Activated CD8-positive, alpha-beta memory T cell treated with anti-CD3 and anti-CD28 coated beads, Interleukin-2, amount 50 U/mL, for 4 hours (primary cell): ENCODE data around the gene GATAD2A.
"Not testable (repeated sequence)": the region's sequence is repeated elsewhere in the genome, so short reads cannot be mapped to it uniquely, and the experiment has no call there.

Experiments used
- DNase-seq: peaks from one replicate; pipeline ENCODE4 v3.0.0-alpha.2; 2020

The GATAD2A gene

DNA sequence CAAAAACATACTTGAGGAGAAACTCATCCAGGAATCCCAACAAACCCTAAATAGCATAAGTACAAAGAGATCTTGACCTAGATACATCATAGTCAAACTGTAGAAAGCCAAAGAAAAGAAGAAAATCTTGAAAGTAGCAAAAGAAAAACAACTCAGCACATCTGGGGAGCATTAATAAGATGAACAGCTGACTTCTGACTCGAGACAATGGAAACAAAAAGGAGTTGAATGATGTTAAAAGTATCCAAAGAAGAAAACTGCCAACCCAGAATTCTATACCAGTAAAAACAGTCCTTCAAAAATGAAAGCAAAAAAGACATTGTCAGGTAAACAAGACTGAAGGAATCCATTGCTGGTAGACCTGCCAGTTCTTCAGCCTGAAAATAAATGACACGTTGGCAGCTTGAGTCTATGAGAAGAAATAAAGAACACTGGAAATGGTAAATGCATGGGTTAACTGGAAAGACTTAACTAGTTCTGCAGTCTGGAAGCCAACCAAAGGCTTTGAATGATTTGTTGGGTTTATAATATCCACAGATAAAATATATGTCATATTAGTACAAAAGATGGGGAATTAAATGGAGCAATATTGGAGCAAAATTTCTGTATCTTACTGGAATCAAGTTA lies 63.1 kb downstream of the GATAD2A start:
- DNase-seq = no peak

DNA sequence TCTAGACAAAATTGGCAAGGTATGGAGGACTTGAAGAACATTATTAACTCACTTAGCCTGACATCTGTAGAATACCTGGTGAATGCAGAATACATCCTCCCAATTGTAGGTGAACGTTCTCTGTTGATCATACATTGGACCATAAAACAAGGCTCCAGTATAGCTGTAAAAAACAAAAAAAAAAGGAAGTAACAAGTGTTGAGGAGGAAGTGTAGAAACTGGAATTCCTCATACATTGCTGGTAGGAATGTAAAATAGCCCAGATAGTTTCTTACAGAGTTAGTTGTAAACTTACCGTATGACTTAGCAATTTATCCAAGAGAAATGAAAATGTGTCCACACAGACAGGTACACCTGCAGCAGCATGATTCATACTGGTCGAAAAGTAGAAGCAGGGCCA lies 65.1 kb downstream of the GATAD2A start:
- DNase-seq = no peak

DNA sequence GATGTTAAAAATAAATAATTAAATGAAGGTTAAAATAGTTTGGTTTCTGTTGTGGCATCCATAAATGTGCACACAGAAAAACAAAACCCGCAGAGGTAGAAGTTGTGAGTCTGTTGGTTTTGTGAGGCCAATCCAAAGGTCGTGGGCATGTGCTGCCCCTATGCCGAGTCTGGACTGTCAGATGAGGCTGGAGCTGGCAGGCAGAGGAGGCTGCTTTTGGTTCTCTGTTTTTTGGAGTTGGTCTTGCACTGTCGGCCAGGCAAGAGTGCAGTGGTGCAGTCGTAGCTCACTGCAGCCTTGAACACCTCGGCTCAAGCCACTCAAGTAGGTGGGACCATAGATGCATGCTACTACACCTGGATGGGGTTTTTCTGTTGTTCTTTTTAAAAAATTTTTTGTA lies 66.2 kb downstream of the GATAD2A start:
- no peak for DNase-seq

DNA sequence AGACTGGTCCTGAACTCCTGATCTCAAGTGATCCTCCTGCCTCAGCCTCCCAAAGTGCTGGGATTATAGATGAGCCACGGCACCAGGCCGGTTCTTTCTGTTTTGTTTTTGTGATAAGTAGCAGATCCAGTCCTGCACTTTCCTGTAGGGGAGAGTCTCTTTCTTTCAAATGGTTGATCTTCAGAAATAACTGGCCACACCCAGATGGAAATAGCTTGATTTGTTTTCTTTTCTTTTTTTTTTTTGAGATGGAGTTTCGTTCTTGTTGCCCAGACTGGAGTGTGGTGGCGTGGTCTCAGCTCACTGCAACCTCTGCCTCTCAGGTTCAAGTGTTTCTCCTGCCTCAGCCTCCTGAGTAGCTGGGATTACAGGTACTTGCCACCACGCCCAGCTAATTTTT lies 66.6 kb downstream of the GATAD2A start:
- not testable (repeated sequence) for DNase-seq

DNA sequence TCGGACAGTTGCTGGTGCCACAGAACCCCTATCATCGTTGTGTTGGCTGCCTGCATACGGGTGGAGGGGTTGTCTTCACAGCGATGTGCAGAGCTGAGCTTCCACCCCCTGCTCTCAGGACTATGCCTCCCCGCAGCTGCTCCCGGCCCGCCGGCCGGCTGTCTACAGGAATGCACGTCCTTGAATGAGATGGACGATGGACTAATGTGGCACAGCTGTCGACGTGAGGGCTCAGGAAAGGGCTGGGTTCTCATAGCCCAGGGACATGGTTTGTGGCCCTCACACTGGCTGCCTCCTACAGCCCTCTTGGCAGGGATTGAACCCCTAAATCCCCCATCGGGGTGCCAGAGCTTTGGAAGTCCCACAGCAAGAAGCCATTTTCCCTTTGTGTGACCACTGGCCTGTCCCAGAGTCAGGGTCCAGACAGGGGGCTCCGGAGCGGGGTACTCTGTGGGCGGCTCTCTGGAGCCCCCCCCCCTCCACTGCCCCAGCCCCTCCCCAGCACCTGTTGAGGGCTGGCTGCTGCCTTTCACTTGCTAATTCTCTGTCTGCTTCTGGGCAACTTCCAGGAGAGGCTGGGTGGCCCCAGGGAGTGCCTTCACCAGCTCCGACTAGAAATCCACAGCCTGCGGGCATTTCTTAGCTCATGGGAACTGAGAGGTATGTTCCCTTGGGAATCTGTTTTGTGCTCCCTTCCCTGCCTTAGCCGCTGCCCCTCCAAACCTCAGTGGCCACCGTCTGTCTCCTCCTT lies 69.7 kb downstream of the GATAD2A start:
- no peak for DNase-seq

DNA sequence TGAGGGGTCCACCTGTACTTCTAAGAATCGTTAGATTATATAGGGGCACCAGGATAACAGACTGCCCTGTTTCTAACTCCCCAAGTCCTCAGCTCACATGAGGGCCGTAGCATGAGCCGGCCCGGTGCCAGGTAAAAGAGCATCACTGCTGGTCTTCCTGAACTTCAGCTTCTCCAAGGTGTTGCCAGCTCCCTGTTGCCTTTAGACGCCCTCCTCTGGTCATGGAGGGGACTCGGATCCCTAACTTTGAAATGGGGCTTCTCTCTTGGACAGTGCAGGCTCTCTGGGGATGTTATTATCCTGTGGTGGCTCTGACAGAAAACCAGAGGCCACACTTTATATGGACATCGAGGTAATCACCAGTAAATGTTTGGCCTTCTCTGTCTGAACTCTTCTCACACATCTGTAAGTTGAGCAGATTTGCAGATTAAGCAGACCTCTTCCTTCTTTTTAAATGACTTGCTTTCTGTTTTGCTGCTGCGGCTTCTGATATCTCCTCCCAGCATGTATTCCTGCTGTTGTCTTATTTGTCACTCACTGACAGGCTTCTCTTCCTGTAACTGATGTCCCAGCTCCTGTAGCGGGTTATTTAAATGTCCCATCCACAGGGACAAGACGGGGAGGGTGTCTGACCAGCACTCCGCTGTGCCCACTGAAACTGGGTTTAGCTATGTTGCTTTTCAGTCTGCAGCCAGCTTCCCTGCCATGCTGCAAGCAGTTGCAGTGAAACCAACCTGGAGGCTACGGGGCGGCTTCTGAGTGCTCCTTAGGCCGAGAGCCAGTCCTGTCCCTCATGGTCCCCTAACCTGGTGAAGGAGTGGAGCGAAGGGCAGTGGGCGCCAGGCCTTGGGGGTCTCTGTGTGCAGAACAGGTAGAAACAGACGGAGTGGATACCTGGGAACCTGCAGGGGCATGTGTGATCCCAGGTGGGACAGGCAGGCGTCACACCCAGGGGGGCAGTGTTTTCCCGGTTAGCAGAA lies 70.7 kb downstream of the GATAD2A start:
- no peak for DNase-seq

DNA sequence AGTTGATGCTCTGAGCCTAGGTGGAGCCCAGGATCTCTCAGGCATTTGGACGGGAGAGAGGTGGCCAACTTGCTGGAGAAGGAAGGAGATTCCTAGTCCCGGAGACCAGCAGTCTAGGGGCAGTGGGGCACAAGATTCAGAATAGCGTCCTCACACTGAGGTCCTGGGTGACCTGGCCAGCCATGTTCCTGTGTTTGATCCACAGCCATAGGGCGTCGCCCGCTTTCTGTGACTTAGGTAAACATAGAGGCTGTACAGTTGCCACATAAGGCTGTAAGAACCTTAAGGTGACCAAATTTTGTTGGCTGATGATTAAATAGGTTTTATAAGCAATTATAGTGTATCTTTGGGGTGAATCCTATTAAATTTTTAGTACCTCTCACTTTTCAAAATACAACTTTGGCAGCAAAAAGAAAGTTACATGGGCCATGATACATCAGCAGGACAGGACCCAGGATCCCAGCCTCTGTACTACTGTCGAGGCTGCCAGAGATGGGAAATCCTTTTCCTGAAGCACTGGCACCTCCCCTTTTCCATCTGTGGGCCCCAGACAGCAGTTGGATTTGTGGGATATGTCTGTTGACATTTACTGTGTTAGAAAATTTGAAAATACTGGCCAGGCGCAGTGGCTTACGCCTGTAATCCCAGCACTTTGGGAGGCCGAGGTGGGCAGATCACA lies 72.4 kb downstream of the GATAD2A start:
- no peak for DNase-seq

DNA sequence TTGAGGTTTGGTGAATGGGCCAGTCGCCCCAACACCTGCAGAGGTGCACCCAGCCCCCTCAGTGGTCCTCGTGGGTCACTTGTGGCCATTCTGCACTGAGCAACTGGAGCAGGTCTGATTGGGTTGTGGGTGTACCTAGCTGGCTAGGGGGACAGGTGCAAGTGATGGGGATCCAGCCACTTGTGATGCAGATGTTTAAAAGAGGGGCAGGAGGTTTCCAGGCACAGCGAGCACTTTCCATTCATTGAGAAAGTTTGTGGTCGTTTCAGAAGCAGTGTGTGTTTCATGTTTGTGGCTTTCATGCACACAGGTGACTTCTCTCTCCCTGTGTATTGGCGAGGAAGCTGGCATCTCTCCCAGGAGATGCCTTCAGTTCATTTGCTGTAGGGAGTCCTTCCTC lies 75.2 kb downstream of the GATAD2A start:
- no peak for DNase-seq

DNA sequence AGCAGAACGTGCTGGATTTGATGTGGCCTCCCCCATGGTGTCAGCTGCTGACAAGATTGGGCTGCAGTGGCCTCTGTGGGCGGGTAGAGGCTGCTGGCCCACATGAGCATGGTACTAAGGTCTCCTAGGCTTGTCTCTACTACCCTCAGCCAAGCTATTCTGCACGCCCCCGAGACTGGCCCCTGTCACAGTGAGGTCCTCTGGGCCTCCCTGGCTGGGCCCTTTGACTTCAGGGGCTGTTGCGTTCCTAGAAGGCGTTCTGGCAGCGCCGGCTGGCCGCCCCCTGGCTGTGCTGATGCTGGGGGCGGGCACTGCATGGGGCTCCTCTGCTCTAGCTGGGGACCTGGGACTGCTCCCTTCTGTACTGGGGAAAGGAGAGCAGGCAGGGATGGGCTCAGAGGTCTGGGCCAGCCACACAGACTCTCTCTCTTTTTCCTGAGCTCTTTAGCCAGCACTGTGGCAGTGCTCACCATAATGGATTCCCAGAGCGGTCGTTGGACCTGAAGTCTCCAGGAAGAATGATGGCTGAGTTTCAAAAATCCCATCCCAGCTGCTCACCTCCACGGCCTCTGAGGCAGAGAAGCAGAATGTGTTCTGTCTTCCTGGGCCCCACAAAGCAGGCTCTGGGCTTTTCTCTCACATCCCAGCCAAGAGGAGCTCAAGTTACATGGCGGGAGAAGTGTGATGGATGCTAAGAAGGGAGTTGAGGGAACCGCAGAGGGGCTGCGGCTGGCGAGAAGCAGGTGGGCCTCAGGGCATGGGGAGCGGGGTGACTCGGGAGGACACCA lies 77.5 kb downstream of the GATAD2A start:
- no peak for DNase-seq

DNA sequence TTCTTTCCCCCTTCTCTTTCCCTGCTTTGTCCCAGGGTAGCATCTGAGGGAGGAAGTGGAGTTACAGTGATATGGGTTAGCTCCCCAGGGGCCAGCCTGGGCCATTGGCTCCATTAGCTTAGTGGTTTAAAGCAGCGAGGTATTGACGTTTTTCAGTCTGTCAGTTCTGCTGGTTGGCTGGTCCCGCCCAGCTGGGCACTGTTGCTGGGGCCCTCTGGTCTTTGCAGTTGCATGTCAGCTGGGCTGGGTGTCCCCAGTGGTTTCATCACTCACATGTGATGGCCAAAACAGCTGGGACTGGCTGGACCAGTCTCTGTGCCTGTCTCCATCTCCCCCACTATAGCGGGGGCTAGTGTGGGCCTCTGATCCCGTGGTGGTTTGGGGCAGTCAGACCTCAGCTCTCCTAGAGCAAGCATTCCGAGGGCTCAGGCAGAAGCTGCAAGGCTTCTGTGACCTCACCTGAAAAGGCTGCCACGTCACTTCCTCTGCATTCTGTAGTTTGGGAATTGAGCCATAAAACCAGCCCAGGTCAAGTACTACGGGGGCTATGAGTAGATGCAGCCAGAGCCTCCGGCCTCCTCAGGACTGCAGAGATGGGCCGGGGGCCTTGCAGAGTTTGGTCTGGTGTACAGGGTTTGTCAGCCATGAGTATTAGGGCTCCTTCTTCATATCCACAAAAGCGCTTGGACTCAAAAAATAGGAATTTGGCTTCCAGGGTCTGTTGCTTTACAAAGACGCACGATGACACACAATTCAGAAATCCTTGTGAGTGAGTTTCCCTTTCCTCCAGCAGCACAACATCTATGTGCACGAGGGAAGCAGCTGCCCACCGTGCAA lies 79.9 kb downstream of the GATAD2A start:
- DNase-seq = no peak

DNA sequence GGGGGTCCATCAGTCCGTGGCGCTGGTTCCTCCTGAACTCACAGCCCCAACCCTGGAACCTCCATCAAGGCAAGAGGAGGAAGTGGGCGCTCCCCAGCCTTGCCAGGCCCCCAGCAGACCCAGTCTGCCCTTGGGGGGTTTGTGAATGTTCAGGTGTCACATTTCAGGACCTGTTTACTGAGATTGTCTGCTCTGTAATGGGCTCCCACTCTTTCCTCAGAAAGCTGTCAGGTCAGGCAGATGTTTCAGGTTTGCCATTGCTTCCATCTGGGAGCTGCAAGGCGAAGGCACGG lies 80.5 kb downstream of the GATAD2A start:
- no peak for DNase-seq

DNA sequence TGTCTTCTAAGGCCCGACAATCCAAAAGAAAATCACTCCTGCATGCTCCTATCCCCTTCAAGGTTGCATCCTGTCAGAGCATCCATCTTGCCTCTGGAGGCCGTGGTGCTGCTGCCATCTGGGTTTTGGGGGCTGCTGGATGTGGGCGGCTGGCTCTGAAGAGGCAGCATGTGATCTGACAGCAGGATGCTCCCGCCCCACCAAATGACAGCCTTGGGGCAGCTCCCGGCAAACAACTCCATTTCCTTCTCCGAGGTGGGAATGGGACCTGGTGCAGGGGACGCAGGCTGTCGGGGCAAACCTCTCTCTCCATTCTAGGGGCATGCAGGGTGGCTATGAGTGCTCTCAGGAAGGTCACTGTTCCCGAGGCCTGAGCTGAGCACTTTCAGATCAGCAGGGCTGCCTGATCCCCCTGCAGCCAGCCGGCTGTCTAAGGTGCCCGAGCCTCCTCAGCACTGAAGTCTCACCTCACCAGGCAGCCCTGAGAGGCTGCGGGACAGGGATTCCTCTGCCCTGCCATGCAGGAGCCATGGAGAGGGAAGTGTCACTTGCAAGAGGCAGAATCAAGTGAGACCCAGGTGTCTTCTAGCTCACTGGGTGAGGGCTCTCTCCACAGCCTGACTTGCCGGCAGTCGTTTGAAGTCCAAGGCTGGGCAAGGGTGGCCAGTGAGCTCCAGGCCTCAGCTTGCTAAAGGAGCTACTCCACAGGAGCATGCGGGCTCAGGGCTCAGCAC lies 81.0 kb downstream of the GATAD2A start:
- no peak for DNase-seq

DNA sequence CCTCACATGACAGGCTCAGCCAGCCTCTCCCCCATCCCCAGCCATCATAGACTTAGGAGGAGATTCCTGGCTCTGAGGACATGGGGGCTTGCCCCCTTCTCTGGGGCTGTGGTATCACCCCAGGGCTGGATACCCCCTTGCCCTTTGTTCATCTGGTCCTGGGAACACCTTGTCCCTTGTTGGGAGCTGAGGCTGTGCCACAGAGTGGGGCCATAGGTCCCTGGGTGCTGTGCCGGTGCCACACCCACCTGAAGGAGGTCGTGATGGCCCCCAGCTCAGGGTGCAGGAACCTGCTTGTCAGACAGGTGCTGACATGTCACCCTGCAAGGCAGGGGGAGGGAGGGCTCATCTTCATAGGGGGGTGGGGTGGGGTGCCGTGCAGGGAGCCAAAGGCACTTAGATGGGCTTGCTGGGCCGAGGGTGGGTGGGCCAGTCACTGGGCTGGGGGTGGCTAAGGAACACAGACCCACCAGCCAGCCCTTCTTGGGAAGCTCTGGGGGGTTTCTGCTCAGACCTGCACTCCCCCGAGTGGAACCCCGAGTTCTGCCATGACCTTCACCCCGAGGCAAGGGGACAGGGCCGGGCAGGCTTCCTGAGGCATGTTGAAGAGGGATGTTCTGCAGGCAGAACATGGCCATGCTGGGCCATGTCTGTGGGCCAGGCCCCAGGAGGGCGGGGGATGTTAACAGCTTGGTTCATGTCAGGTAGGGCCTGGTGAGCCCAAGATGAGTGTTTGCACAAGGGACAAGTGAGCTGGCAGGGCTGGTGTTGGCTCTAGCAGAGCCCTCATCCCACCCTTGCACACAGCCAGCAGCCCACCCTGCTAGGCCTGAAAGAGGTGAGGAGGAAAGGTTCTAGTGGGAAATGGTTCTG lies 81.8 kb downstream of the GATAD2A start:
- DNase-seq = no peak

DNA sequence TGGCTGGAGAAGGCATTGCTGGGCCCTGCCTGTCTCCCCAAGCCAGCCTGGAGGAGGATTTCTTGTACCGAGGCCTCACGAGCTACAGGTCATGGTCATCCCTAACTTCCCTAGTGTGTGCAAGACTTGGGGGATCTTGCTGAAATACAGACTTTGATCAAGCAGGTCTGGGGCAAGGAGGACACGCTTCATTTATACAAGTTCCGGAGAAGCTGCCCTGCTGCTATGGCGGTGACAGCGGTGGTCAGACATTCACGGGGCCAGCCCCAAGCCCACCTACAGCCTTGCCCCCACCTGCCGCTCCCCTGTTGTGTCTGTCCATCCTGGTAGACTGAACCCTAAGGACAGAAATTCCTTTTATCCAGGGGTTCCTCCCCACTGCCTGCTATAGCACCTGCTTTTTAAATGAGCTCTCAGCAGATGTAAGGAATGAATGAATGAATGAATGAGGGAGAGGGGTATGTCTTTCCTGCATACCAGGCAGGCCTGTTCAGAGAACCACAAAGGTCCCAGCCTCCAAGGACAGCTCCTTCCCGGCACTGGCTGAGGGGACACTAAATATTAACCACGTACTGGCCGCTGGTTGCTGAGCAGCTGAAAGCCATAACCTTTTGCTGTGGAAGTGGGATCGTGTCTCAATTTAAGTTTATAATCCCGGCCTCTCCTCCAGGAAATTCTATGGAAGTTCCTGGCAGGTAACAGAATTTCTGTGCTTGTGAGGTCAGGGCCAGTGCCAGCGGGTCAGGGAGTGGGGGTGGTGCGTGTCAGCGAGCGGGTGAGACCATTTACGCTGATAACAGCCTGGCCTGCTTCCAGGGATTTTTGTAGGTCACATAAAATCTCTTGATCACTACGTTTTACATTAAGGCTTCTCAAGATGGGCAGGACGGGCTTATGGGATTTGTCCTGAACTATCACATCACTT lies 82.7 kb downstream of the GATAD2A start:
- no peak for DNase-seq

DNA sequence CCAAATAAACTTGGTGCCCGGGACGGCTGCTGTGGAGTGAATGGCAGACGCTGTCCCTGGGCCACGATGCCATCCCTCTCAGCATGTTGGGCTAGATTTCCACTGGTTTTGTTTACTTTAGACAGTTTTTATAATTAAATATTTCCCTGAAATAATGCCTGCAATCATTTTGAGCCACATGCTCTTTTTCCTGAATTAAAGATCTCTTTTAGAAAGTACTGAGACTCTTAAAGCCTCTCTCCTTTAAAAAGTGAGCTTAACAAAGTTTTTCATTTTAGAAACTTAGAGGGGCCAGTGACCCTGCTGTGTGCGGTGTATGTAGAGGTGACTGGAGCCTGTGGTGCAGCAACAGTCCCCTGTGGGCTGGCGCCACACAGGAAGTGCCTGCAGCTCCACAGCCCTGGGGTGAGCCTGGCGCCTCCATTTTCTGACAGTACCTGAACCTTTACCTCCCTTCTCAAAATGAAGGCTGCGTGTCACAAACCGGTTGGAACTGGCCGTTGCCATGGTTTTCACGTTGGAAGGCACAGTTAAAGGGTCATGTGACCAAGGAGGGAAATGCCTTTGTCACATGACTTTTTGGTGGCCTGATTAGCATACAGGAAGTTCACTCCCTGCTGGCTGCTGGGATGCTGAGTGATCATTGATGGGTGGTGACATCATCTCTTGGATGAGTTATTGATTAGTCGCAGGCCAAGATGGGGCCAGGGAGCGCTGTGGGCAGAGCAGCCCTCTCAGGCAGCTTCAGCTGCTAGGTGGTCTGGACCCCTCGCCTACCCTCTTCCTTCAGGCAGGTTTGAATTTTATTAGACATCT lies 83.6 kb downstream of the GATAD2A start:
- DNase-seq = peak; percentile 75

DNA sequence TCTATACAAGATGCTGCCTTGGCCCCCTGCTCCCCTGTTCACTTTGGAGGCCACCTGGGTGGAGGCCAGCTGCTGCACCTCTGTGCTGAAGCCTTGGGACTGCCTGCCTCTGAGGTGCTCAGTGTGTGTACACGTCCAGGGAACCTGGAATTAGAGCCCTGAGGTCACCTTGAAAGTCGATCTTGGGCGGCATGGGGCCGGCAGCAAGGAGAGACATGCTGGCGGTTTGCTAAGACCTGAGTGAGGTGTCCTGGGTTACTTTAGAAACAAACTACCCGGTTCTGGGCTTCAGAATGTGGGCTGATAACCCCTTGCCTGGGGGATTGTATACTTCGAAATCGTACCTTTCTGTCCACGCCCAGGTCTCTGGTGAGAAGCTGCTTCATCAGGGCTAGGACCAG lies 84.3 kb downstream of the GATAD2A start:
- no peak for DNase-seq

DNA sequence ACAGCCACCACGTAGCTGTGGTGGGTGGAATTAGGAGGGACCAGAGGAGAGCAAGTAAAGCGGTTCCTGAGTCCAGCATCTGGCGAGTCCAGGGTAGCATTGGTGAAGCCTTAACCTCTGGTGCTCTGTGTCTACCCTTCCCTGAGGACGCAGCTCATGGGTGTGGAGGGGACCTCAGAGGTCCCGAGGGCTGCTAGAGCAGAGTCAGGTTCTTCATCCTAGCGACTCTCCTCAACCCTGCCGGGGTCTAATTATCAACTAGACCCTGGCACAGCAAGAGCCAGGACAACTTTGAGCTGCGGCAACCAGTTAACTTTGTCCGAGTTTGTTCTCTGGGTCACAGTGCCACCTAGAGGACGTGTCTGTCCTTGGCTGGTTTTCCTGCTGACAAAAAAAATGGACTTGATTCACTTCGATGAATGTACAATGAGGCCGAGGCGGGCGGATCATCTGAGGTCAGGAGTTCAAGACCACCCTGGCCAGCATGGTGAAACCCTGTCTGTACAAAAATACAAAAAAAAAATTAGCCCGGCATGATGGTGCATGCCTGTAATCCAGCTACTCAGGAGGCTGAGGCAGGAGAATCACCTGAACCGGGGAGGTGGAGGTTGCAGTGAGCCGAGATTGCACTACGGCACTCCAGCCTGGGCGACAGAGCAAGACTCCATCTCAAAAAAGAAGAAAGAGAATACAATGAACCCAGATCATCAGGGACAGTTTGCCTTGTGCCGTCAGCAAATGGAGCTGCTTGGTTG lies 84.9 kb downstream of the GATAD2A start:
- peak; percentile 78 for DNase-seq
